ENCODE results near the gene TP53BP2. TPM values are rescaled to one million over a fixed set of nuclear protein-coding genes. Genes with fewer than 3 reads are reported as not detected.

TP53BP2 gene
- total RNA-seq, 1 experiment from 2014 or later = 38.2 TPM

GRCh38 chr1:223742856-223743517 is 102.8 kb downstream of the TP53BP2 start:
- POLR2A ChIA-PET = no interaction called here
- no peak for DNase-seq (ENCODE audit: low read depth, low spot score)
- Histone ChIP-seq H3K9ac (ENCODE audit: low read length) (no peak overlapping the region), H3K27ac (ENCODE audit: low read depth, low read length) (no peak overlapping the region), H3K36me3 (ENCODE audit: control insufficient read depth in 1 of 2, insufficient read depth in 2 of 2, low read length in 2 of 2) (peaks cover 10 to 42% of the 10 kb centered on the region in 2 experiments), H4K20me1 (ENCODE audit: insufficient read depth) (no peaks in the 10 kb centered on the region), H3K4me1 (ENCODE audit: control insufficient read depth in 1 of 2, insufficient read depth in 2 of 2, low read length in 2 of 2) (peaks cover 14 to 24% of the 10 kb centered on the region in 2 experiments), H3K4me2 (ENCODE audit: low read length) (no peak overlapping the region), H3K27me3 (ENCODE audit: insufficient read depth, low read length) (no peaks in the 10 kb centered on the region), H3K9me3 (ENCODE audit: control insufficient read depth in 1 of 2, insufficient read depth in 1 of 2, low read depth in 1 of 2, low read length in 2 of 2) (no peaks in the 10 kb centered on the region), H3K79me2 (ENCODE audit: insufficient read depth, low read length) (peaks cover 53% of the 10 kb centered on the region; the same call in 1 of the 2 replicates), H2AFZ (ENCODE audit: low read depth, low read length, poor library complexity, severe bottlenecking) (no peak overlapping the region), H3K4me3 (replicated peaks in 1 of 2; ENCODE audit: low read depth in 1 of 2, low read length in 2 of 2) (no peak overlapping the region), H3K9me2 (ENCODE audit: insufficient read depth) (no peaks in the 10 kb centered on the region)
- ATAC-seq = no peak
- intact Hi-C loops (cut with micrococcal nuclease) = no loop called here
- TF ChIP-seq ELF1 (IDR thresholded peaks at IDR 0.05; ENCODE audit: borderline replicate concordance, low read depth) = no peak
- RAD21 ChIA-PET (ENCODE audit: low non-redundant PET in 1 of 2, low total read pairs in 2 of 2, uncharacterized antibody in 2 of 2, unreplicated experiment in 2 of 2) = no interaction called here
- CTCF ChIA-PET = no interaction called here
- no TSS peak for BruUV-seq (replicated peaks)

DNA sequence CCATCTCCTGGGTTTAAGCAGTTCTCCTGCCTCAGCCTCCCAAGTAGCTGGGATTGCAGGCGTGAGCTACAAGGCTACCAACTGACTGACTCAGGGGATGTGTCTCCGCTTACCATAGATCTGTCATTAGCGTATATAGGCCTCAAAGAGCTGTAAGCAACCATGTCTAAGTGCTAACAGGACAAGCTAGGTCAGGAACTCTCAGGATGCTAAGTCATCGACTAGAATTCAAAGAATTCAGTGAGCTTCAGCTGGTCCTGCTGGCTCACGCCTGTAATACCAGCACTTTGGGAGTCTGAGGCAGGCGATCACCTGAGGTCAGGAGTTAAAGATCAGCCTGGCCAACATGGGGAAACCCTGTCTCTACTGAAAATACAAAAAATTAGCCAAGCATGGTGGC is 103.9 kb downstream of the TP53BP2 start:
- BruUV-seq (replicated peaks) = no TSS peak
- RAD21 ChIA-PET (ENCODE audit: low non-redundant PET in 1 of 2, low total read pairs in 2 of 2, uncharacterized antibody in 2 of 2, unreplicated experiment in 2 of 2) = no interaction called here
- no peaks in the 10 kb centered on the region for H4K20me1 ChIP-seq (ENCODE audit: insufficient read depth)
- no peak overlapping the region for H2AFZ ChIP-seq (ENCODE audit: low read depth, low read length, poor library complexity, severe bottlenecking)
- H3K36me3 ChIP-seq (ENCODE audit: control insufficient read depth in 1 of 2, insufficient read depth in 2 of 2, low read length in 2 of 2) = peaks cover 5 to 31% of the 10 kb centered on the region in 2 experiments
- ATAC-seq (no peak), DNase-seq (ENCODE audit: low read depth, low spot score) (no peak)
- POLR2A ChIA-PET = no interaction called here
- H3K79me2 ChIP-seq (ENCODE audit: insufficient read depth, low read length) = peaks cover 64% of the 10 kb centered on the region
- H3K9me2 ChIP-seq (ENCODE audit: insufficient read depth) = no peaks in the 10 kb centered on the region
- CTCF ChIA-PET = no interaction called here
- no peak for TF ChIP-seq ZFX (IDR thresholded peaks at IDR 0.05)
- TF ChIP-seq MAX (IDR thresholded peaks at IDR 0.05) = no peak
- TF ChIP-seq ATF3 (IDR thresholded peaks at IDR 0.05) = no peak
- no peak for TF ChIP-seq EZH2phosphoT487 (IDR thresholded peaks at IDR 0.05; ENCODE audit: borderline replicate concordance)
- TF ChIP-seq SIN3A (IDR thresholded peaks at IDR 0.05; ENCODE audit: low read depth) = no peak
- TF ChIP-seq SP1 (IDR thresholded peaks at IDR 0.05; ENCODE audit: low read depth) = no peak
- no peak for TF ChIP-seq JUND (IDR thresholded peaks at IDR 0.05)
- no peak for TF ChIP-seq EZH2 (IDR thresholded peaks at IDR 0.05)
- no peak for TF ChIP-seq CEBPB (IDR thresholded peaks at IDR 0.05; ENCODE audit: low read depth)
- no peak for TF ChIP-seq CTCF (IDR thresholded peaks at IDR 0.05 in 2 of 3, conservative IDR thresholded peaks at IDR 0.05 in 1 of 3; ENCODE audit: borderline replicate concordance in 1 of 3, insufficient read depth in 1 of 3, low read depth in 2 of 3, low read length in 2 of 3)
- TF ChIP-seq ZNF274 (IDR thresholded peaks at IDR 0.05; ENCODE audit: low read depth, low read length) = no peak
- TF ChIP-seq YY1 (IDR thresholded peaks at IDR 0.05; ENCODE audit: extremely low read depth, insufficient replicate concordance, low read depth, low read length) = no peak
- no peak for TF ChIP-seq POLR2A (IDR thresholded peaks at IDR 0.05; ENCODE audit: borderline replicate concordance, extremely low read depth, insufficient read depth, insufficient read length)
- TF ChIP-seq FOSL1 (IDR thresholded peaks at IDR 0.05; ENCODE audit: low read depth) = no peak
- no peak for TF ChIP-seq ELF1 (IDR thresholded peaks at IDR 0.05; ENCODE audit: borderline replicate concordance, low read depth)
- H3K9ac ChIP-seq (ENCODE audit: low read length) = no peak overlapping the region
- H3K4me1 ChIP-seq (ENCODE audit: control insufficient read depth in 1 of 2, insufficient read depth in 2 of 2, low read length in 2 of 2) = peaks cover 14 to 35% of the 10 kb centered on the region in 2 experiments
- no peak overlapping the region for H3K27ac ChIP-seq (ENCODE audit: low read depth, low read length)
- no peaks in the 10 kb centered on the region for H3K9me3 ChIP-seq (ENCODE audit: control insufficient read depth in 1 of 2, insufficient read depth in 1 of 2, low read depth in 1 of 2, low read length in 2 of 2)
- H3K4me2 ChIP-seq (ENCODE audit: low read length) = no peak overlapping the region
- H3K27me3 ChIP-seq (ENCODE audit: insufficient read depth, low read length) = no peaks in the 10 kb centered on the region
- intact Hi-C loops (cut with micrococcal nuclease) = no loop called here
- H3K4me3 ChIP-seq (replicated peaks in 1 of 2; ENCODE audit: low read depth in 1 of 2, low read length in 2 of 2) = no peak overlapping the region

All from HCT116 (cell line).